GM10847 (cell line): ENCODE data around the gene SLC16A2.

Experiments
- POLR2A ChIP-seq: IDR thresholded peaks from 2 replicates; pipeline ENCODE4 v1.6.1; 2011; ENCODE audit not compliant: insufficient read length; ENCODE audit errors: extremely low read depth

The SLC16A2 gene

GRCh38 chrX:74431797-74432196 is 10.5 kb downstream of the SLC16A2 start:
- no peak for TF ChIP-seq POLR2A

- TF ChIP-seq POLR2A, result no peak
Observed at GRCh38 chrX:74434336-74434735, 13.0 kb downstream of the SLC16A2 start.

GRCh38 chrX:74437530-74437929 is 16.2 kb downstream of the SLC16A2 start:
- no peak for TF ChIP-seq POLR2A

GRCh38 chrX:74438764-74439163 is 17.5 kb downstream of the SLC16A2 start:
- no peak for TF ChIP-seq POLR2A

- TF ChIP-seq POLR2A, result no peak
Observed at GRCh38 chrX:74445099-74445498, 23.8 kb downstream of the SLC16A2 start.

GRCh38 chrX:74446876-74447275 is 25.6 kb downstream of the SLC16A2 start:
- TF ChIP-seq POLR2A, result no peak

- no peak for TF ChIP-seq POLR2A
Observed at GRCh38 chrX:74448669-74449068, 27.4 kb downstream of the SLC16A2 start.

GRCh38 chrX:74449322-74449936 is 28.1 kb downstream of the SLC16A2 start:
- no peak for TF ChIP-seq POLR2A

- no peak for TF ChIP-seq POLR2A
Observed at GRCh38 chrX:74449937-74450330, 28.6 kb downstream of the SLC16A2 start.

GRCh38 chrX:74450803-74451449 is 29.6 kb downstream of the SLC16A2 start:
- no peak for TF ChIP-seq POLR2A

GRCh38 chrX:74451450-74452198 is 30.3 kb downstream of the SLC16A2 start:
- no peak for TF ChIP-seq POLR2A

GRCh38 chrX:74452199-74452481 is 30.8 kb downstream of the SLC16A2 start:
- no peak for TF ChIP-seq POLR2A

- no peak for TF ChIP-seq POLR2A
Observed at GRCh38 chrX:74453178-74453577, 31.9 kb downstream of the SLC16A2 start.

GRCh38 chrX:74458736-74459135 is 37.4 kb downstream of the SLC16A2 start:
- TF ChIP-seq POLR2A, result no peak

GRCh38 chrX:74461384-74461783 is 40.1 kb downstream of the SLC16A2 start:
- TF ChIP-seq POLR2A, result no peak

- TF ChIP-seq POLR2A, result no peak
Observed at GRCh38 chrX:74464722-74465121, 43.4 kb downstream of the SLC16A2 start.
